Transverse colon (tissue), 4 donors: ENCODE data around the gene SLC29A1. TPM values are rescaled to one million over a fixed set of nuclear protein-coding genes. Genes with fewer than 3 reads are reported as not detected.

Experiments
- DNase-seq: peaks from one replicate; pipeline ENCODE4 v3.0.0-alpha.2; 2019
- H3K27ac ChIP-seq, 4 donors: fragments of 200-600 bp; sonication (generic); 2 replicates each; pipeline ENCODE4 v1.5.1; 2016 to 2018; ENCODE audit warnings: inconsistent platforms in 4 of 4
- H3K27me3 ChIP-seq: fragments of 200-600 bp; sonication (generic); 2 replicates; pipeline ENCODE4 v1.5.1; 2017; ENCODE audit warnings: inconsistent platforms
- H3K36me3 ChIP-seq, 4 donors: fragments of 200-600 bp; sonication (generic); 2 replicates each; pipeline ENCODE4 v1.5.1; 2017 to 2019; ENCODE audit warnings: inconsistent platforms in 4 of 4
- H3K4me1 ChIP-seq, 4 donors: fragments of 200-600 bp; sonication (generic); 2 replicates each; pipeline ENCODE4 v1.5.1; 2017 to 2020; ENCODE audit warnings: inconsistent platforms in 4 of 4
- H3K4me3 ChIP-seq, 4 donors: fragments of 200-600 bp; sonication (generic); 1 replicate in 1 of 4; 2 replicates in 3 of 4; pipeline versions ENCODE4 v1.5.1 to v1.6.1; 2017 to 2019; ENCODE audit warnings: inconsistent platforms in 4 of 4
- H3K9me3 ChIP-seq, 2 donors: fragments of 200-600 bp; sonication (generic); 2 replicates each; pipeline ENCODE4 v1.5.1; 2017 to 2019; ENCODE audit warnings: inconsistent platforms in 2 of 2
- CTCF ChIP-seq, 5 experiments: fragments of 200-600 bp in 3 of 5; fragments of 450-650 bp in 2 of 5; sonication (generic) in 3 of 5; IDR thresholded peaks; 1 replicate in 2 of 5; 2 replicates in 3 of 5; pipeline ENCODE4 v1.5.1; 2016 to 2017; ENCODE audit warnings: antibody characterized with exemption in 5 of 5, inconsistent platforms in 3 of 5, mild to moderate bottlenecking in 2 of 5, moderate library complexity in 1 of 5
- EP300 ChIP-seq: sonication (generic); formaldehyde crosslinking; IDR thresholded peaks from one replicate; pipeline ENCODE4 v1.6.1; 2017; ENCODE audit warnings: antibody characterized with exemption, low read depth
- POLR2A ChIP-seq: fragments of 450-650 bp; IDR thresholded peaks from one replicate; pipeline ENCODE4 v1.6.1; 2016; ENCODE audit warnings: antibody characterized with exemption, mild to moderate bottlenecking, moderate library complexity
- POLR2AphosphoS5 ChIP-seq, 3 donors: sonication (generic); formaldehyde crosslinking; IDR thresholded peaks; one replicate each; pipeline ENCODE4 v1.6.1; 2016; ENCODE audit warnings: antibody characterized with exemption in 3 of 3
- WGBS, 2 donors: methylation state at CpG; one replicate each; pipeline ENCODE4 v1.1.5; 2018; ENCODE audit warnings: low coverage in 1 of 2; 5-methylcytosine and 5-hydroxymethylcytosine counted together
- in situ Hi-C, 4 donors: fragments of 200-750 bp; cut with MboI; loops; one replicate each; pipeline versions ENCODE4 v1.15.0 to v1.15.1; 2017; ENCODE audit warnings: low sequenced_read_pairs in 3 of 4, low pct_ligation_motif_present in 1 of 4, low pct_unique_long_range_greater_than_20kb in 1 of 4
- intact Hi-C: fragments of 100-400 bp; cut with DNase I; formaldehyde crosslinking; loops from one replicate; pipeline ENCODE4 v1.15.1; 2023; ENCODE audit warnings: low total_unique reads
- total RNA-seq, 4 donors: library from RNA; depleted of rRNA; stranded (reverse); fragments of >200 nt; gene quantifications; one replicate each; pipeline ENCODE4 v1.1.0, GENCODE V29; 2016

SLC29A1 gene
- total RNA-seq, 4 donors from 2014 or later = 25.1 to 45.2 (median 35.6) TPM

GRCh38 chr6:44211284-44211683 lies 12.1 kb upstream of the SLC29A1 start:
- intact Hi-C loops (no loop called here), in situ Hi-C loops (no loop called here)
- H3K27me3 ChIP-seq = no peaks in the 10 kb centered on the region
- WGBS, 2 donors = 82 to 94% methylated on average over 3 of the region's 3 CpGs
- TF ChIP-seq EP300 = no peak
- no peak for TF ChIP-seq CTCF (IDR thresholded peaks at IDR 0.05)
- TF ChIP-seq POLR2A = no peak
- TF ChIP-seq POLR2AphosphoS5 (IDR thresholded peaks at IDR 0.05) = no peak
- H3K27ac ChIP-seq = no peak overlapping the region
- no peak overlapping the region for H3K4me3 ChIP-seq
- H3K9me3 ChIP-seq = no peaks in the 10 kb centered on the region
- no peak for DNase-seq
- H3K36me3 ChIP-seq = no peaks in the 10 kb centered on the region
- H3K4me1 ChIP-seq = peaks cover 0 to 3% (median 0%) of the 10 kb centered on the region in 4 donors

GRCh38 chr6:44214307-44214706 lies 9.1 kb upstream of the SLC29A1 start:
- Histone ChIP-seq H3K9me3 (no peaks in the 10 kb centered on the region), H3K36me3 (no peaks in the 10 kb centered on the region), H3K4me3 (no peak overlapping the region), H3K27me3 (no peaks in the 10 kb centered on the region), H3K27ac (no peak overlapping the region), H3K4me1 (peaks cover 11 to 31% (median 23%) of the 10 kb centered on the region in 4 donors)
- TF ChIP-seq EP300 (no peak), CTCF (IDR thresholded peaks at IDR 0.05) (no peak), POLR2A (no peak), POLR2AphosphoS5 (IDR thresholded peaks at IDR 0.05) (no peak)
- no peak for DNase-seq
- intact Hi-C loops (loop anchor here (2.0 kb wide), 1 partner anchor 36 kb away; no protein-coding TSS in a partner anchor), in situ Hi-C loops (no loop called here)
- 85% methylated on average over 6 of the region's 6 CpGs; no CpG with 5 or more reads in 1 of the 2 donors for WGBS, 2 donors

GRCh38 chr6:44216677-44217331 lies 6.6 kb upstream of the SLC29A1 start, which contains the start of gene MYMX:
Gene MYMX, plus strand, starts transcription at chr6:44216926. Its CDS starts 546 bp downstream, at chr6:44217472.
- H3K27me3 ChIP-seq = no peaks in the 10 kb centered on the region
- WGBS, 2 donors = 6 to 23% methylated on average over 3 to 7 of the region's 7 CpGs
- no peak for TF ChIP-seq POLR2A
- TF ChIP-seq POLR2AphosphoS5 (IDR thresholded peaks at IDR 0.05) = no peak
- TF ChIP-seq CTCF (IDR thresholded peaks at IDR 0.05) = no peak
- no peak for TF ChIP-seq EP300
- DNase-seq = no peak
- H3K9me3 ChIP-seq = no peaks in the 10 kb centered on the region
- in situ Hi-C loops = no loop called here
- peak within 1 kb of the TSS; percentile 48 to 94 (median 86) for H3K27ac ChIP-seq
- intact Hi-C loops = no loop called here
- no peaks in the 10 kb centered on the region for H3K36me3 ChIP-seq
- H3K4me1 ChIP-seq = peaks cover 22 to 55% (median 41%) of the 10 kb centered on the region in 4 donors
- no peak within 1 kb of the TSS for H3K4me3 ChIP-seq

GRCh38 chr6:44217332-44218143 lies 5.9 kb upstream of the SLC29A1 start:
- TF ChIP-seq CTCF (IDR thresholded peaks at IDR 0.05) (no peak), POLR2A (no peak), EP300 (no peak), POLR2AphosphoS5 (IDR thresholded peaks at IDR 0.05) (peak in 1 of 3 donors; percentile 49)
- Histone ChIP-seq H3K36me3 (no peaks in the 10 kb centered on the region), H3K9me3 (no peaks in the 10 kb centered on the region), H3K4me1 (peaks cover 24 to 62% (median 48%) of the 10 kb centered on the region in 4 donors), H3K4me3 (no peak overlapping the region), H3K27ac (peak overlapping the region; percentile 48 to 94 (median 86)), H3K27me3 (no peaks in the 10 kb centered on the region)
- WGBS, 2 donors = 70 to 100% methylated on average over 1 to 16 of the region's 16 CpGs
- peak; percentile 42 for DNase-seq
- in situ Hi-C loops (no loop called here), intact Hi-C loops (no loop called here)
